HepG2 (cell line): Measurements from ENCODE around the gene JCAD. TPM values are rescaled to one million over a fixed set of nuclear protein-coding genes. Genes with fewer than 3 reads are reported as not detected.
A peak's percentile ranks its signal among the peaks of the same experiment; 100 is the strongest.

ENCODE experiments used
- CAMTA2 ChIP-seq: sonication (generic); formaldehyde crosslinking; IDR thresholded peaks from 2 replicates; pipeline ENCODE4 v1.4.0; 2020; ENCODE audit warnings: mild to moderate bottlenecking, missing genetic modification reagents, borderline replicate concordance
- CHD2 ChIP-seq: IDR thresholded peaks from 2 replicates; pipeline ENCODE4 v1.6.1; 2011; ENCODE audit warnings: low read depth, low read length, improper control_type of control experiment
- CTCF ChIP-seq: sonication (generic); formaldehyde crosslinking; IDR thresholded peaks from 2 replicates; pipeline ENCODE4 v1.5.0; 2020; ENCODE audit warnings: mild to moderate bottlenecking, missing genetic modification reagents, moderate library complexity
- FOXO1 ChIP-seq: sonication (generic); formaldehyde crosslinking; IDR thresholded peaks from 2 replicates; pipeline ENCODE4 v1.4.0; 2020; ENCODE audit warnings: missing genetic modification reagents
- HMGXB4 ChIP-seq, 2 experiments: sonication (generic) in 1 of 2; formaldehyde crosslinking in 1 of 2; IDR thresholded peaks; 2 replicates each; pipeline versions ENCODE4 v1.4.0 to v1.6.1; 2018 to 2020; ENCODE audit warnings: missing genetic modification reagents in 2 of 2, borderline replicate concordance in 1 of 2, low read depth in 1 of 2, mild to moderate bottlenecking in 1 of 2, missing biosample characterization in 1 of 2
- JUNB ChIP-seq: sonication (generic); formaldehyde crosslinking; IDR thresholded peaks from 2 replicates; pipeline ENCODE4 v1.8.0; 2022; ENCODE audit warnings: missing genetic modification reagents, mild to moderate bottlenecking, borderline replicate concordance
- MIXL1 ChIP-seq: IDR thresholded peaks from 2 replicates; pipeline ENCODE4 v1.6.1; 2016
- PTBP1 ChIP-seq: fragments of 200-400 bp; formaldehyde crosslinking; IDR thresholded peaks from 2 replicates; pipeline ENCODE4 v1.6.1; 2018; ENCODE audit warnings: low read length, low read depth; ENCODE audit not compliant: poor library complexity, severe bottlenecking
- RAD21 ChIP-seq: fragments of 450-650 bp; formaldehyde crosslinking; IDR thresholded peaks from 2 replicates; pipeline ENCODE4 v1.5.0; 2020; ENCODE audit warnings: mild to moderate bottlenecking
- SALL1 ChIP-seq: sonication (generic); formaldehyde crosslinking; IDR thresholded peaks from 2 replicates; pipeline ENCODE4 v1.8.0; 2022; ENCODE audit warnings: mild to moderate bottlenecking, missing genetic modification reagents
- SIN3A ChIP-seq: IDR thresholded peaks from 2 replicates; pipeline ENCODE4 v1.6.1; 2011; ENCODE audit warnings: low read depth, mild to moderate bottlenecking, control low read depth, low read length, borderline replicate concordance
- TARDBP ChIP-seq: sonication (generic); formaldehyde crosslinking; IDR thresholded peaks from 2 replicates; pipeline ENCODE4 v1.8.0; 2022; ENCODE audit warnings: mild to moderate bottlenecking, missing genetic modification reagents
- THAP11 ChIP-seq: IDR thresholded peaks from 2 replicates; pipeline ENCODE4 v1.6.1; 2016; ENCODE audit warnings: missing biosample characterization, missing genetic modification reagents
- XRCC5 ChIP-seq: fragments of 200-400 bp; formaldehyde crosslinking; optimal IDR thresholded peaks from 2 replicates; pipeline ENCODE3; 2017; ENCODE audit warnings: mild to moderate bottlenecking, low read length
- ZFX ChIP-seq: sonication (generic); formaldehyde crosslinking; IDR thresholded peaks from 2 replicates; pipeline ENCODE4 v1.4.0; 2020; ENCODE audit warnings: mild to moderate bottlenecking, low read depth, missing genetic modification reagents, moderate library complexity
- ZNF362 ChIP-seq: sonication (generic); formaldehyde crosslinking; IDR thresholded peaks from 2 replicates; pipeline ENCODE4 v1.4.0; 2020; ENCODE audit warnings: missing genetic modification reagents, mild to moderate bottlenecking, borderline replicate concordance
- ZNF512 ChIP-seq: sonication (generic); formaldehyde crosslinking; IDR thresholded peaks from 2 replicates; pipeline ENCODE4 v1.4.0; 2020; ENCODE audit warnings: mild to moderate bottlenecking, missing genetic modification reagents
- ZNF572 ChIP-seq: sonication (generic); formaldehyde crosslinking; IDR thresholded peaks from 2 replicates; pipeline ENCODE4 v1.5.1; 2020; ENCODE audit warnings: mild to moderate bottlenecking, missing genetic modification reagents
- ZSCAN25 ChIP-seq: sonication (generic); formaldehyde crosslinking; IDR thresholded peaks from 2 replicates; pipeline ENCODE4 v1.8.0; 2022; ENCODE audit warnings: mild to moderate bottlenecking, missing genetic modification reagents
- polyA plus RNA-seq, 8 experiments: library from polyadenylated mRNA; depleted of rRNA in 3 of 8; stranded (reverse) in 7 of 8; unstranded in 1 of 8; fragments of >200 nt; fragmentation: Illumina TruSeq in 4 of 8; extraction: Trizol in 4 of 8; gene quantifications; 2 replicates each; pipeline versions ENCODE4 v1.2.1 to v1.2.3, GENCODE V29; 2011 to 2016; ENCODE audit warnings: low read depth in 4 of 8, missing spikeins in 1 of 8, mixed read lengths in 1 of 8; ENCODE audit not compliant: insufficient read depth in 1 of 8
- total RNA-seq, 5 experiments: library from RNA; depleted of rRNA; stranded (reverse); fragments of >200 nt; fragmentation: Illumina TruSeq; extraction: Trizol; gene quantifications; 2 replicates each; pipeline ENCODE4 v1.2.3, GENCODE V29; 2016; ENCODE audit warnings: low read depth in 1 of 5

Gene JCAD
- total and polyA plus RNA-seq, 2 of the 13 experiments (the other 11 are each of a cell fraction or from before 2014, with no cell fraction given), result 0.04 to 0.08 TPM

GRCh38 chr10:29998142-29998808, 61.1 kb downstream of the JCAD start (continued):
- TF ChIP-seq CHD2 (no peak), SALL1 (peak; percentile 34; the same call in 1 of the 2 replicates), ZSCAN25 (CRISPR knock-in tag) (no peak), ZFX (CRISPR knock-in tag) (peak; percentile 10; the same call in 1 of the 2 replicates), MIXL1 (peak; percentile 68; the same call in 1 of the 2 replicates), XRCC5 (peak; percentile 77), TARDBP (CRISPR knock-in tag) (peak; percentile 55; the same call in 1 of the 2 replicates), FOXO1 (CRISPR knock-in tag) (peak; percentile 39; the same call in 1 of the 2 replicates), JUNB (CRISPR knock-in tag) (0 out of 2 replicates have a peak, but pooled peaks have one; percentile 10), ZNF512 (CRISPR knock-in tag) (0 out of 2 replicates have a peak, but pooled peaks have one; percentile 33), THAP11 (CRISPR knock-in tag) (no peak), CTCF (CRISPR knock-in tag) (peak; percentile 98), CAMTA2 (CRISPR knock-in tag) (no peak), ZNF362 (peak; percentile 18; the same call in 1 of the 2 replicates), HMGXB4 (CRISPR knock-in tag; IDR thresholded peaks at IDR 0.05; ENCODE audit: borderline replicate concordance in 1 of 2, low read depth in 1 of 2) (peak; percentile 37 to 55; a peak in 1 of 4 replicates), PTBP1 (no peak), RAD21 (CRISPR knock-in tag) (peak; percentile 82), ZNF572 (CRISPR knock-in tag) (no peak), SIN3A (no peak)
